Left lung (tissue), 10 donors: Measurements from ENCODE around the gene AQP6. TPM values are rescaled to one million over a fixed set of nuclear protein-coding genes. Genes with fewer than 3 reads are reported as not detected.

Experiments used
- ATAC-seq: fragments of 200-7000 bp; cut with Tn5 transposase; one replicate; pipeline ENCODE4 v1.9.1; 2020; ENCODE audit warnings: moderate library complexity
- DNase-seq, 4 donors: peaks; one replicate each; pipeline ENCODE4 v3.0.0-alpha.2; 2013 to 2020
- H3K27ac ChIP-seq, 2 donors: fragments of 200-600 bp; sonication (generic) in 1 of 2; one replicate each; pipeline versions ENCODE4 v1.5.0 to v1.8.0; 2020 to 2021
- H3K27me3 ChIP-seq, 2 donors: fragments of 200-600 bp; sonication (generic) in 1 of 2; one replicate each; pipeline versions ENCODE4 v1.5.0 to v1.8.0; 2020 to 2021
- H3K36me3 ChIP-seq, 2 donors: fragments of 200-600 bp; sonication (generic) in 1 of 2; one replicate each; pipeline versions ENCODE4 v1.5.0 to v1.8.0; 2020 to 2021
- H3K4me1 ChIP-seq, 2 donors: fragments of 200-600 bp; one replicate each; pipeline ENCODE4 v1.8.0; 2021
- H3K4me3 ChIP-seq, 2 donors: fragments of 200-600 bp; sonication (generic) in 1 of 2; one replicate each; pipeline versions ENCODE4 v1.5.0 to v1.8.0; 2020 to 2021; ENCODE audit warnings: mild to moderate bottlenecking in 1 of 2
- H3K9me3 ChIP-seq, 2 donors: fragments of 200-600 bp; sonication (generic) in 1 of 2; one replicate each; pipeline versions ENCODE4 v1.5.0 to v1.8.0; 2020 to 2021
- intact Hi-C, 2 donors: fragments of 100-400 bp; cut with DNase I; formaldehyde crosslinking; loops; one replicate each; pipeline versions ENCODE4 v1.11.2 to v1.14.2; 2022
- polyA plus RNA-seq, 6 donors: library from polyadenylated mRNA; unstranded; fragments of 120-200 nt; gene quantifications; one replicate each; pipeline ENCODE4 v1.2.1, GENCODE V29; 2013; ENCODE audit not compliant: insufficient read length in 6 of 6
- total RNA-seq, 2 donors: library from RNA; stranded (reverse); fragmentation: NEBNext Ultra II Directional; extraction: Animal tissue kit (Norgen Biotek cat#: 25700); gene quantifications; one replicate each; pipeline ENCODE4 v1.2.1, GENCODE V29; 2021
- TF ChIP-seq, protein P1 (sequence below), 2 donors: fragments of 200-600 bp; sonication (generic) in 1 of 2; IDR thresholded peaks; one replicate each; pipeline versions ENCODE4 v1.5.0 to v1.8.0; 2021; ENCODE audit warnings: antibody characterized with exemption in 2 of 2
- donor health status: DM: no; HTN: yes; CAD: no.
- donor health status: DM: no; HTN: no; CAD: no.

Gene AQP6
- total and polyA plus RNA-seq, 8 donors, result 0.09 to 0.56 (median 0.31) TPM; not detected in 1

GRCh38 chr12:49956663-49957569 lies 15.8 kb upstream of the AQP6 start:
- Histone ChIP-seq H3K27ac (no peak overlapping the region), H3K9me3 (no peaks in the 10 kb centered on the region), H3K4me1 (peaks cover 10 to 48% of the 10 kb centered on the region in 2 donors), H3K27me3 (peaks cover 31 to 89% of the 10 kb centered on the region in 2 donors), H3K4me3 (no peak overlapping the region), H3K36me3 (no peaks in the 10 kb centered on the region)
- DNase-seq, result no peak
- intact Hi-C loops, result no loop called here
- no peak for ATAC-seq
- TF ChIP-seq, protein P1, sequence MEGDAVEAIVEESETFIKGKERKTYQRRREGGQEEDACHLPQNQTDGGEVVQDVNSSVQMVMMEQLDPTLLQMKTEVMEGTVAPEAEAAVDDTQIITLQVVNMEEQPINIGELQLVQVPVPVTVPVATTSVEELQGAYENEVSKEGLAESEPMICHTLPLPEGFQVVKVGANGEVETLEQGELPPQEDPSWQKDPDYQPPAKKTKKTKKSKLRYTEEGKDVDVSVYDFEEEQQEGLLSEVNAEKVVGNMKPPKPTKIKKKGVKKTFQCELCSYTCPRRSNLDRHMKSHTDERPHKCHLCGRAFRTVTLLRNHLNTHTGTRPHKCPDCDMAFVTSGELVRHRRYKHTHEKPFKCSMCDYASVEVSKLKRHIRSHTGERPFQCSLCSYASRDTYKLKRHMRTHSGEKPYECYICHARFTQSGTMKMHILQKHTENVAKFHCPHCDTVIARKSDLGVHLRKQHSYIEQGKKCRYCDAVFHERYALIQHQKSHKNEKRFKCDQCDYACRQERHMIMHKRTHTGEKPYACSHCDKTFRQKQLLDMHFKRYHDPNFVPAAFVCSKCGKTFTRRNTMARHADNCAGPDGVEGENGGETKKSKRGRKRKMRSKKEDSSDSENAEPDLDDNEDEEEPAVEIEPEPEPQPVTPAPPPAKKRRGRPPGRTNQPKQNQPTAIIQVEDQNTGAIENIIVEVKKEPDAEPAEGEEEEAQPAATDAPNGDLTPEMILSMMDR (IDR thresholded peaks at IDR 0.05), result no peak

DNA sequence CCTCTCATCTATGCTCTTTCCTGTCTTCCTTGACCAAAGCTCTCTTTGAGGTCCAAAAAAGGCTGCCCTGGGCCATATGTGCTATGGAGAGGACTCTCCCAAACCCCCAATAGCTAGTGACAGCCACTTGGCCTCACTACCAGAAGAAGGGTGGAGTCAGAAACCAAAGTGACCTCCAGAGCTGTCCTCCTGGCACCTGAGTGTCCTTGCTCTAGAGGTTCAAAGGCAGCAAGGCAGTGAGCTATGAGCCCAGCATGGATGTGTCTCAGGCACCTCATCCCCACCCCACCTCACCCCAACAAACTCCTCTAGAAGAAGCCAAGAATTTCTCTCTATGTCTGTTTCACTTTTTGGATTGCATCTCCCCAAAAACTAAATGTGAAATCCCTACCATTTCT lies 15.2 kb upstream of the AQP6 start:
- TF ChIP-seq, protein P1 (IDR thresholded peaks at IDR 0.05), result no peak
- intact Hi-C loops, result no loop called here
- DNase-seq (no peak), ATAC-seq (no peak)
- Histone ChIP-seq H3K9me3 (no peaks in the 10 kb centered on the region), H3K27ac (no peak overlapping the region), H3K36me3 (no peaks in the 10 kb centered on the region), H3K27me3 (peaks cover 31 to 96% of the 10 kb centered on the region in 2 donors), H3K4me3 (no peak overlapping the region), H3K4me1 (peaks cover 6 to 48% of the 10 kb centered on the region in 2 donors)

- no peak overlapping the region for H3K4me3 ChIP-seq
- peaks cover 6 to 36% of the 10 kb centered on the region in 2 donors for H3K4me1 ChIP-seq
- no peaks in the 10 kb centered on the region for H3K36me3 ChIP-seq
- H3K9me3 ChIP-seq, result no peaks in the 10 kb centered on the region
- intact Hi-C loops, result no loop called here
- peak; percentile 79 for ATAC-seq
- H3K27ac ChIP-seq, result peak overlapping the region in 1 of 2 donors; percentile 39
- H3K27me3 ChIP-seq, result peaks cover 25 to 98% of the 10 kb centered on the region in 2 donors
- TF ChIP-seq, protein P1 (IDR thresholded peaks at IDR 0.05), result no peak
- peak in 2 of 4 donors; percentile 68 to 73 for DNase-seq
These were observed 12.9 kb upstream of the AQP6 start for GRCh38 chr12:49959685-49960473.

GRCh38 chr12:49960474-49961110 lies 12.2 kb upstream of the AQP6 start:
- TF ChIP-seq, protein P1 (IDR thresholded peaks at IDR 0.05), result no peak
- Histone ChIP-seq H3K4me1 (peaks cover 6 to 29% of the 10 kb centered on the region in 2 donors), H3K27ac (no peak overlapping the region), H3K9me3 (no peaks in the 10 kb centered on the region), H3K27me3 (peaks cover 18 to 98% of the 10 kb centered on the region in 2 donors), H3K4me3 (no peak overlapping the region), H3K36me3 (no peaks in the 10 kb centered on the region)
- no peak for ATAC-seq
- no peak for DNase-seq
- intact Hi-C loops, result no loop called here
